Left forelimb (tissue), 1 donor: ENCODE measurements around the gene NEUROD1.
"Not testable (repeated sequence)": the region's sequence is repeated elsewhere in the genome, so short reads cannot be mapped to it uniquely, and the experiment has no call there.

Source experiments
- DNase-seq: peaks from one replicate; pipeline ENCODE4 v3.0.0-alpha.2; 2018; ENCODE audit warnings: low spot score

NEUROD1 gene

DNA sequence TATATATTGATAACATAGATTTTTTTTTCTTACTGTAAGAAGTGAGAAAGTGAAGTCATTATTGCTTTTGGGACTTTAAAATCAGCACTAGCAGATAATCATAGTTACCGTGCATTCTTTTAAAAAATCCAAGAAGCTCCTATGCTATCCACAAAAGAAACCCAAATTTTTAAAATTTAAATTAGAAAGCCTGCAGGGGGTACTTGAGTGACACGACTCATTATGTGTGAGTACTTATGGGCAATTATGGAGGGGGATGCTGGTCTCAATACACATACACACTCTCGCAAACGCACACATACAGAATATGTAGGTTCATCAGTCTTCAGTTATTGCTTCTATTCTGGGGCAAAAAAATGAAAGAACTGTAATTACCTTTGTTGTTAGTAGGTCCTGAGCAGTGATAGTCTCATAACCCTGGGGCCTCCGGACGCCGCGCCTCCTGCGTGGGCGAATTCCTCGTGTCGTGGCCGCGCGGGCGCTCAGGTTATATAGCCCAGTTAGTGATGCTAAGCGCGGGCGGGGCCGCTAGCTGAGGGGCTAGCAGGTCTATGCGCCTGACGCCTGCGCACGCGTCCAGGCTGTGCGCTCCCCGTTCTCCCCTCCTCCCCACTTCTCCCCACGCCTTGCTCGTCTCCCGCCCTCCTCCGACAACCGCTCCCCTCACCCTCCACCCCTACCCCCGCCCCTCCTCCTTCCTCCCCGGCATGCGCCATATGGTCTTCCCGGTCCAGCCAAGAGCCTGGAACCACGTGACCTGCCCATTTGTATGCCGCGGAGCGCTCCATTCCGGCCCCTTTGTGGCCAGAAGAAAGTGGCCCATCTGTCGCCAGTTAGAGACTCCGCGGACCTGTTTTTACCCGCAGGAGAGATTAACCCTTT is at the start of gene NEUROD1:
NEUROD1 (minus strand) TSS at position 463 of the 882 bp plus-strand sequence. CDS start 1,657 bp downstream, outside the sequence.
- DNase-seq, result no peak

DNA sequence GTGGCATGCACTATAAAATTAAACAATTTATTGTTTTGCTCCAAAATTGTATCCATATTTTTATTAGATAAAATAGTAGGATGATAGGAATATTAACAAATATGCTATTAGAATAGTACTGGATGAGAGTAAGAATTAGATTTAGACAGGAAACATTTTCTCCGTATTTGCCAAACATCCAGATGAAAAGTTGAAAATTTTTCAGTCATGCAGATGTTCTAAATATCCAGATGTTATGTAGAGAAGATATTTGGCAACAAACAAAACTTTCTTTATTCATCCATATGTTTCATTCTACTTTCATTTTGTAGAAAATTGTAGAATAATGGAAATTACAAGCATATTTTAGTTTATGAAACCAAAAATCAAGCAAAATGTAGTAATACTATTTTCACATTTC is 45.2 kb upstream of the NEUROD1 start:
- DNase-seq, result no peak

DNA sequence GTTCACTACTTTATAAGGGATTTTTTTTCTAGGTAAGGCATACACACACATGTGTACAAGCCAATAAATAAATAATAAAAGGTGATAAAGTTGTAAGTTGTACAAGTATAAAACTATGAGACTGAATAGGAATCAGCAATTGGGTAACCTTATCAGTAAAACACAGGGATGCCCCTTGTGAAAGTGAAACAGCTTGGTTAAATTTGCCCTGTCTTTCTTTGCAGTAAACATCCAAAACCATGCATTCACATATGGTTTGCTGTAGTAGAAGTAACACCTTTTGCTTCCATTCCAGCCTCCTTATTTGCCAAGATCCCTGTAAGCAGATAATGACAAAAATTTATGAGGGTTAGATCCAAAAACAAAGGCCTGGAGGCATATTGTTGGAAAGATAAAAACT is 44.3 kb upstream of the NEUROD1 start:
- no peak for DNase-seq

DNA sequence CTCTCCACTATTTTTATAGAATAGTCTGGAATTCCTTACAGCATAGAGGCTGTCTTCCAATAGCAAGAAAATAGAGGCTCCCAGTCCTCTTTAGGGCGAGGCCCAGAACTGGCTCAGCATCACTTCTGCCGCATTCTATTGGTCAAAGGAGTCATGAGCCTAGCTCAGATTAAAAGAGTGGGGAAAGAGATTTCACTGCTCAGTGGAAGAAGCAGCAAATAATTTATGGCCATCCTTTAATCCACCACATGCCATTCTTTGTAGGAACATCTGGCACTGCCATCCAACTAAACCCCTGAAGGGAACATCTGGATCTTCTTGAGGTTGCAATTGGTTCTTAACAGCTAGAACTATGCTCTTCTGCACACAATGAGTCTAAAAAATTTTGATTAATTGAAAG is 43.4 kb upstream of the NEUROD1 start:
- DNase-seq, result no peak

DNA sequence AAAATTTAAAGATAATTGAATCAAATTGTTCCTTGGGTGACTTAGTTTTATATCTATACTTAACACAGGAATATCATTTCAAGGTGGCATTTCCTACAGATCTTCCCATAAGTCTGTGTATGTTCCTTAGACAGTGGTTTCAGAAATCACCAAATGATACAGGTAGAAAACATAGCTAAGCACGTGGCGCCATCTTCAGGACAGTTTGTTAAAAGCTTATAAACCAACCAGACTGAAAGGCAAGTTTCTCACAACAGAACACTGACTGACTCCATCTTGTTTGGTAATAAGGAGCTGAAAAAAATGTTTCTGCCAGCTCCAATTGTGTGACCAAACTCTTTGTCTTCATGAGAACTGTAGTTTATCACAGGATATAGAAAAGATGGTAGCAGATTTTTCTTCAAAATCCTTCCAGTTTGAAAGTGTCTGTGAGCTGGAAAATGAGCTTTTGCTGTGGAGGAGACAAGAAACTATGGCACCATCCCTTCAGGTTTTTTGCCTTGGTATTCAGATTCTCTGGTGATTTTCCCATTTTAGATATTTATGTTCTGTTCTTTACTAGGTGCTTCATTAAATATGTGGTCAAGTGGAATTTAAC is 34.8 kb upstream of the NEUROD1 start:
- no peak for DNase-seq

DNA sequence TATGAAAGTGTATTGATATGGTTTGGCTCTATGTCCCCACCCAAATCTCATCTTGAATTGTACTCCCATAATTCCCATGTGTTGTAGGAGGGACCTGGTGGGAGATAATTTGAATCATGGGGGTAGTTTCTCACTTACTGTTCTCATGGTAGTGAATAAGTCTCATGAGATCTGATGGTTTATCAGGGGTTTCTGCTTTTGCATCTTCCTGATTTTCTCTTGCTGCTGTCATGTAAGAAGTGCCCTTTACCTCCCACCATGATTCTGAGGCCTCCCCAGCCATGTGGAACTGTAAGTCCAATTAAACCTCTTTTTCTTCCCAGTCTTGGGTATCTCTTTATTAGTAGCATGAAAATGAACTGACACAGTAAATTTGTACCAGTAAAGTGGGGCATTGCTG is 30.7 kb upstream of the NEUROD1 start:
- not testable (repeated sequence) for DNase-seq

DNA sequence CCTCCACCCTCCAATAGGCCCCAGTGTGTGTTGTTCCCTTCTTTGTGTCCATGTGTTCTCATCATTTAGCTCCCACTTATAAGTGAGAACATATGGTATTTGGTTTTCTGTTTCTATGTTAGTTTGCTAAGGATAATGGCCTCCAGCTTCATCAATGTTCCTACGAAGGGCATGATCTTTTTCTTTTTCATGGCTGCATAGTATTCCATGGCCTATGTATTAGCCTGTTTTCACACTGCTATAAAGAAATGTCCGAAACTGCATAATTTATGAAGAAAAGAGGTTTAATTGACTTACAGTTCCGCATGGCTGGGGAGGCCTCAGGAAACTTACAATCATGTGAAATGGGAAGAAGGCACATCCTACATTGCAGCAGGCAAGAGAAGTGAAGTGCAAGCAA is 22.2 kb upstream of the NEUROD1 start:
- not testable (repeated sequence) for DNase-seq

DNA sequence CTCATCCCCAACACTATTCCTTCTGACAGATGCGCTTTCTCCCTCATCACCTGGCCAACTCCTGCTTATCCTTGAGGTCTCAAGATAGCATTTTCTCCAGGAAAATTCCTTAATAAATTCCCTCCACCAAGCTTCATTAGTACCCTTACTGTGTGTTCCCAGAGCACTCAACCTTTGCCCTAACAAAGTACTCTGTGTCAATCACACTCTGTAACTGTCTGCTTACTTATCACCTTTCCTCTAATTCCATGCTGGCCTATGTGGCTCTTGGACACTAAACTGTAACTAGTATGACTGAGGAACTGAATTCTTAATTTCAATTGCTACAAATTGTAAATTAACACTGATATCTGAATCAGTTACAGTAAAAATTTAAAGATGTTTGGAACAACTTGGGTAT is 17.9 kb upstream of the NEUROD1 start:
- DNase-seq, result no peak

DNA sequence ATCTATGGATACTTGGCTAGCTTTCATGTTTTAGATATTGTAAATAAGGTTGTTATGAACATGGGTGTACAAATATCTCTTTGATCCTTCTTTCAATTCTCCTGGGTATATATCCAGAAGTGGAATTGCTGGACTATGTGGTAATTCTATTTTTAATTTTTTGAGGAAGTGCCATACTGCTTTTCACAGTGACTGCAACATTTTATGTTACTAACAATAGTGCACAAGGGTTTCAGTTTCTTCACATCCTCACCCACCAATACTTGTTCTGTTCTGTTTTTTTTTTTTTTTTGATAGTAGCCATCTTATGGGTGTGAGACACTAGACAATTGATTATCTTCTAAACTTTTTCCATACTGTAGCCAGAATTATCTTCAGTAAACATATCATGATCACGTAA is 17.3 kb upstream of the NEUROD1 start:
- no peak for DNase-seq

DNA sequence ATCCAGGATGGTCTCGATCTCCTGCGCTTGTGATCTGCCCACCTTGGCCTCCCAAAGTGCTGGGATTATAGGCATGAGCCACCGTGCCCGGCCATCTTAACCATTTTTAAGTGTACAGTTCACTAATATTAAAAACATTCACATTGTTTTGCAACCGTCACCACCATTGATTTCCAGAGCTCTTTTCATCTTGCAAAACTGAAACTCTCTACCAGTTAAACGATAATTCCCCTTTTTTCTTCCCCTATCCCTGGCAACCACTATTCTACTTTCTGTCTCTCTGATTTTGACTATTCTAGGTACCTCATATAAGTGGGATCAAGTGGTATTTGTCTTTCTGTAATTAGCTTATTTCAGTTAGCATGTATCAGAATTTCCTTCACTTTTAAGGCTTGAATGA is 16.8 kb upstream of the NEUROD1 start:
- DNase-seq, result no peak

DNA sequence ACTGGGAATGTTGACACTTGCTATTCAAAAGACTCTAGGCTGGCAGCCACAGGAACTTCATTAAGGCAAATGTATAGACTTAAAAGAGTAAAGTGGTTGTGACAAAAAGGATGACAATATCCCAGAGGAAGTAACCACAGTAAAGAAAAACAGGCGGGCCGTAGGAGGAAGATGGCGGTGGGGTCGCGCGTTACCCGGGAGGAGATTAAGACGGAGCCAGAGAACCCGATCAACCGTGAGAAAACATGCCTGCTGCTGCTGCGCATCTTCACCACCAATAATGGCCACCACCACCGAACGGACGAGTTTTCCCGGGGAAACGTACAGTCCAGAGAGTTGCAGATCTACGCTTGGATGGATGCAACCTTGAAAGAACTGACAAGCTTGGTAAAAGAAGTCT is 14.0 kb upstream of the NEUROD1 start:
- DNase-seq, result no peak

DNA sequence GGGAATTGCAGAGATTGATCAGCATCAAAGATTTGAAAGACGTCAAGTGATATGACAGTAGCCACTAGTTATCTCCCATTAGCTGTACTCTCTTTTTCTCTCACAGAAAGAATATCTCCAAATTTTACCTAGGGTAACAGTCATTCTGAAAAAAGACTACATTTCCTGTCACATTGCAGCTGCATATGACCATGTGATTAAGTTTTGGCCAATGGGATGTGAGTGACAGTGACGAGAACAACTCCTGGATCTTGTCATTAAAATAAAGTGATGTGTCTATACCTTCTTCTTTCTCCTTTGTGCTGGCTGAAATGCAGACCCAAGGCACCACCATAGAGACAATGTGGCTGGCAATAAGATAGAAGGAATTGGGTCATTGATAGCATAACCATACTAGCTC is 10.5 kb upstream of the NEUROD1 start:
- no peak for DNase-seq

DNA sequence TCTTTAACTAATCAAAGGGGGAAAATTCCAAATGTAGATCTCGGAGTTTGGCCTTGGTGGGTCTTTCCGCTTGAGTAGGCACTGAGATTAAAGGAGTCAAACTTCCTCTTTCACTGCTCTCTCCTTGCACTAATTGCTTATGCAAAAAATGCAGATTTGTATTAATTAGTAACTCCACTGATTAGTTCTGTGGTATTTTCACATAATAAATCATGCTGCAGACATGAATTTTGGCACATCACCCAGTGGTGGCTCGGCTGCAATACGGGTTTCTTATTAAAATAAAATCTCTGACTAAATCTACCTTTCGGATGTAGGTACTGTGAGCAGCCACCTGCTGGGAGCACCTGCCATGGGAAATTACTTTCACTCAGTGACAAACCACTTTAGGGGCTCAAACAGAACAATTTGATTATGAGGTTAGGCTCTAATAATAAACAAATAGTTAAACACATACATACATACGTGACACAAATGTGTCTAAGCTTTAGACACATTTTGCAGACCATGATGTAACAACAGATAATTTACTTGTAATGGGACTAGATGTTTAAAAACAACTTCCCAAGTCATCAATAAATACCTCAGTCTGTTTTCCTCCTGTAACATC is 6.4 kb upstream of the NEUROD1 start:
- no peak for DNase-seq

DNA sequence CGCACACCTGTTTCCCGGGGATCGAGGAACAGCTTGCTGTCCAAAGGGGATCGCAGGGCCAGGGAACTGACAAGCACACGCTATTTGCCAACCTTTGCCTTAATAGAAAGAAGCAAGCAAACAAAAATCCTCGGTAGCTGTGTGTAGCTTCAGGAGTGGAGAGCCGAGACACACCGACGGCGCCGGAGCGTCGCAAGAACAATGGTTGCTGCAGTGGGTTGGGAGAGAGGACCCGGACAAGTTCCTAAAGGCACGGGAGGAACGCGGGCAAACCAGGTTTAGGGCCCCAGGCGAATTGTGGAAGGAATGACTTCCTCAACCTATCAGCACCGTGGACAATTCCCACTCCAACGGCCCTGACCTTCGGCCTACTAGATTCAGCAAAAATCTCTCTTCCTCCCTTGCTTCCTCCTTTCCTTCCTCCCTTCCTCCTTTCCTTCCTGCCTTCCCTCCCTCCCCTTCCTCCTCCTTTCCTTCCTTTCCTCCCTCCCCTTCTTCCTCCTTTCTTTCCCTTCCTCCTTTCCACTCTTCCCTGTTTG is 4.9 kb upstream of the NEUROD1 start:
- DNase-seq, result no peak

DNA sequence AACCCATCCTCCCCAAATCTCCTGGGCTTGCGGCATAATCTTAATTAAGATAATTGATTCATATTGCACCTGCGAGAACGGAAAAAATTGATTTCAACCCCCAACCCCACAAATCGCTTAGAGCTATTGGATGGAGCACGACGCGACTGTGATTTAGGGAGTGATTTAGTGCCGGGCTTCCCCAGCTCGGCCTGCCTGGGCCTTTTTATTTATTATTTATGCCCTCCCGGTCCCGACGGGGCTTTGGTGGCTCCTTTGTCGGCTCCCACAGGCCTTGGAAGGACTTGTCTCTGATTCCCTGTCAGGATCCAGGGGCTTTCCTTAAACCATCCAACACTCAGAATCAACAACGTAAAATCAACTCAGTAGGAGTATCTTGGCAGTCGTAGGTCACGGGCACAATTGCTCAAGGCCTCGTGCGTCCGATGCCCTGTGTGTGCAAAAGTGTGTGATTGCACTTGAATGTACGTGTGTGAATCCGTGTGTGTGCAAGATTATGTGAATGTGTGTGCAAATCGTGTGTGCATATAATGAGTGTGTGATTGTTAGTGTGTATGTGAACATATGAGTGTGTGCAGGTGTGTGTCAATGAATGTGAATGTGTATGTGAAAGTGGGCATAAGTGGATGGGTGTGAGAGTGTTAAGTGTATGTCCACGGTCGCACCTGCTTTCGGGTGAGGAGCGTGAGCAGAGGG is 4.3 kb upstream of the NEUROD1 start:
- no peak for DNase-seq

DNA sequence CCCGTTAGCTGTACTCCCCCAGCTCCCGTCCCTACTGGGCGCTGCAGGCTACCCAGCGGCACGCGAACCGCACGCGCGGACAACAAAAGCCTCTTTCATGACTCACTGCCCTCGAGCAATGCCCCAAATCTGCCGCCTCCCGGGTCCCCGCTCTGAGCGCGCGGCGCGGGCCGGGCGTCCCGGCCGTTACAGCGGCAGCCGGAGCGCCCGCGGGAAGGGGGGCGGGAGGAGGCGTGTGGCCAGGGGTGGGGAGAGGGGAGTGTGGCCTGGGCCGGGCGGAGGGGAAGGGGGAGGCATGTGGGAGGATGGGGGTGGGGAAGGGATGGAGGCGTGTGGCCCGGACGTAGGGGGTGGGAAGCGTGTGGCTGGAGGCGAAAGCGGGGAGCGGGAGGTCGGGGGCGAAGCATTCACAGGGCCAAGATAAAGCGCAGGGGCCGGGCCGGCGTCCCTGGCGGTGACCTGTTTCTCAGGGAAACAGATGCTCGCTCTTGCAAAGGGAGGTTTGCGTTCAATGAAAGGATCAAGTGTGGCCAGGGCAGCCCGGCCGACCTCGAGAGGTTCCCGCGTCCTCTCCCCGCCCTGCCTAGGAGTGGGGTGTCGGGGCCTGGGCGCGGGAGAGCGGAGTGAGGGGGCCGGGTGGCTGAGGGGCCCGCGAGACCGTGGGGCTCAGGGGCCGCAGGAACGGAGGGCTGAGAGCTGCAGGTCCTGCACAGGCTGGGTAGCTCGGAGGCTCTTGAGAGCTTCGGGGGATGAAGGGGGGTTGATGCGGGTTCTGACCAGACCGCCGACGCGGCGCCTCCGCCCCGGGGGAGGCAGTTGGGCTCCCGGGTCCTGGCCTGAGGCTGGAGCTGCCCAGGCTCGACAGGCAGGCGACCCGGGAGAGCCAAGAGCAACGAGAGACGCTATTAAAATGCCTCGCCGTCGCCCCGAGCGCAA is 3.5 kb upstream of the NEUROD1 start:
- no peak for DNase-seq

DNA sequence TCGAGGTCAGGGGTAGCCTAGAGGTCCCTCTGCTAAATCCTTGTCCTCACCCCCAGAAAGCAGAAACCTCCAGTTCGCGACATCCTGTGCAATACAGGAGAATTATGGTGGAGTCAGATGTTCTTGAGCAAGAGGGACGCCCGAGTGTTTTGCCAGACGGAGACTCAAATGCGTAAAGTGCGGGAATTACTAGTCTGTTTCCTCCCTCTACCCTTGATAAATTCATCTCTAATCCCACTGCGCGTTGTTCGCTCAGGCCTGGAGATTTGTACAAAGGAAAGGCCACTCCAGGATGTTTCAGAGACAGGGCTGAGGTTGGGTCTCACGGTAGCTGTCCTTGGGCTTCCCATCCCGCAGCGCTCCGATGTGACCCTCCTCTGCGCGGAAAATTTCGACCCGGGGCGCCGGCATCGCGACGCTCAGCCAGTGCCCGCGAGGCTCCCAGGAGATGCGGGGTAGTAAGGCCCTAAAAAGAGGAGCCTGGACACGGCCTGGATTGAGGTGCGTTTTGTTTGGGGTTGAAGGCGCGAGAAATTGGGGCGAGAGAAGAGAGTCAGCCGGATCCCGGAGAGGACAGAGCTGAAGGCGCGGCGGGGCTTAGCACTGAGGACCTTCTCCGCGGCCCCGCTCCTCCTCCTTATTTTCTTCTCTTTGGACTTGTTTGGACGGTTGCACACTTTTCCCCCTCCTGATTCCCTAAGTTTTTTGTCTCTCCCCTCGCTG is 2.6 kb upstream of the NEUROD1 start:
- no peak for DNase-seq

DNA sequence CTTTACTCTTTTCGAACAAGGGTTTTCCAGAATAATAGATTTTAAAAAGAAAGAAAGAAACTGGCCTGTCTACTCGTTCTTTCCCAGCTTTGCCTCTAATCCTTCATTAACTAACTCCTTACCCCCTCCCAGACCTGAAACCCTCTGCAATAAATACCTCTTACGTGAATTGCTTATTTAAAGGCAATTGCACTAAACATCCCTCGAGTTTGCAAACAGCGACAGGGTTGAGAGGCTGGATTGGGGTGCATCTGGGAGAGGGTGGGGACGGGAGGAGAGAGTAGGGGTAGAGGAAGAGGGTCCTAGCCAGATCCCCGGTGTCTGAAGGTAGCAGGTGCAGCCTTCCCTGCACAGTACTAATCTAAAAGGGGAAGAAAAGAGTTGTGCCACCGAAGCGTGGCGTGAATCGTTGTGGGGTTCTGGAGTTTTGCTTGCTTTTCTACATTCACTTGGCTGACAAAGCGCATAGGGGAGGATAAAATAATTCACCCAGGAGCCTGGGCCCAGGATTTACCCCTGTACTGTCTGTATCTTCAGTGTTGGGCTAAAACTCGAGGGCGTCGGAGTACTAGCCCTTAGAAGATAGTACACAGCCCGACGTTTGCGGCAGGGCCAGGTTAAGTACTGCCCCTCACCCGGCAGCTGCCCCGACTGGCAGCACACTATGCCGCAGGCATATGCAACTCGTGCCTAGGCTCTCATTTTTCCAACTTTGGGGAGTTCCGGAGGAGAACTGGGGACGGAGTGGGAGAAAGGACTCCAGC is 1.9 kb upstream of the NEUROD1 start:
- no peak for DNase-seq

DNA sequence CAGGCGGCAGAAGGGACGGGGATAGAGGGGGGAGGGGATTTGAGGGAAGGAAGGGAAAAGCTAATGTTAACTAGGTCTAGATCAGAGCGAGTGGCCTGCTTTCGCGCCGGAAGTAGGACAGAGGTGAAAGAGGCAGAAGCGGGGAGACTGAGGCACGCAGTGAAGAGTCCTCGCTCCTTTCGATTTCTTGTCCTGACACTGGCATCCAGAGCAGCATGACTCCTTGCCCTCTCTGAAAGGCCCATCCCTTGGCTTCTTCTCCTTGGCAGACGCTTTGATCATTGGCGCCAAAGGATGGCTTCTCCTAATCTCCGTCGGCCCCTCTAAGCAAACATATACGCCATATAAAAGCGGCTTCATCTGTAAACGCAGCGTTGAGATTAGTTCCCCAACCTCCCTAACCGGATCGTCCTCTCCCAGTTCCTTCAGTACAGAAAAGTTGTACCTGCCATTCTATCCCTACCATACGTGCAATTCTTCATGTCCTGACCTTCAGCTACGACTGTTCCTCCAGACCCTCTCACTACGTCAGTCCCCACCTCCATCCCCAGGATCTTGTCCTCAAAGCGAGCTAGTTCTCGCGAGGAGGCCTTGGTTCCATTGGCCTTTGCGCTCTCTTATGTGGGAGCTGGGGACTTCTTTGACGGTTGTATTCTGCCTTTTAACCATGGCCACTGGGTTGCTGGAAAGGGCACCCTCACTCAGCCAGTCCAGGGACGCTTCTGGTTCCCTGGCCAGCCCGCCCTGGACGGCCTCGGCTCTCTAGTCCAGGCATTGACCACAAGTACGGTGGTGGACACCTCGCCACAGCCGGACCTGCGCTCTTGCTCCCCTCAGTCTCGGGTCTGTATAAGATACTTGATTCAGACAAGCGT is 857 bp upstream of the NEUROD1 start:
- DNase-seq, result no peak
